Stimulated activated CD8-positive, alpha-beta memory T cell treated with anti-CD3 and anti-CD28 coated beads, Interleukin-4, amount 100 ng/mL, for 1 hour (primary cell): ENCODE data around the gene PCBP1.
"Not testable (repeated sequence)": the region's sequence is repeated elsewhere in the genome, so short reads cannot be mapped to it uniquely, and the experiment has no call there.

ENCODE experiments used
- DNase-seq, 2 donors: peaks; one replicate each; pipeline ENCODE4 v3.0.0-alpha.2; 2020; ENCODE audit warnings: low read depth in 2 of 2, low spot score in 1 of 2

Gene PCBP1

GRCh38 chr2:70080610-70081200 is 6.6 kb upstream of the PCBP1 start:
- DNase-seq = no peak

GRCh38 chr2:70081221-70081620 is 6.1 kb upstream of the PCBP1 start:
- no peak for DNase-seq

GRCh38 chr2:70083344-70084156 is 3.7 kb upstream of the PCBP1 start:
- DNase-seq = no peak

- peak in 1 of 2 donors; percentile 58 for DNase-seq
These were observed 2.1 kb upstream of the PCBP1 start for GRCh38 chr2:70084973-70085710.

- DNase-seq = no peak
These were observed 1.5 kb upstream of the PCBP1 start for GRCh38 chr2:70085711-70086277.

- peak; percentile 54 to 62 for DNase-seq
These were observed 919 bp upstream of the PCBP1 start for GRCh38 chr2:70086278-70086837.

- DNase-seq = no peak
These were observed 673 bp downstream of the PCBP1 start for GRCh38 chr2:70087702-70088597.

GRCh38 chr2:70088598-70089219 is 1.4 kb downstream of the PCBP1 start:
- DNase-seq = no peak

GRCh38 chr2:70089220-70089982 is 2.1 kb downstream of the PCBP1 start:
- DNase-seq = no peak

- DNase-seq = no peak
These were observed 2.8 kb downstream of the PCBP1 start for GRCh38 chr2:70089983-70090525.

GRCh38 chr2:70090706-70091334 is 3.5 kb downstream of the PCBP1 start:
- no peak for DNase-seq

GRCh38 chr2:70091364-70091763 is 4.1 kb downstream of the PCBP1 start:
- no peak for DNase-seq

GRCh38 chr2:70091816-70092215 is 4.5 kb downstream of the PCBP1 start:
- DNase-seq = no peak

GRCh38 chr2:70092576-70093243 is 5.4 kb downstream of the PCBP1 start:
- not testable (repeated sequence) for DNase-seq

- no peak for DNase-seq
These were observed 7.1 kb downstream of the PCBP1 start for GRCh38 chr2:70094171-70094977.

- no peak for DNase-seq
These were observed 7.9 kb downstream of the PCBP1 start for GRCh38 chr2:70094978-70095719.
